A673 (cell line): ENCODE data around the gene INAFM2. TPM values are rescaled to one million over a fixed set of nuclear protein-coding genes. Genes with fewer than 3 reads are reported as not detected.

Experiments used
- BruUV-seq: library from RNA; stranded (reverse); fragments of 400-500 nt; replicated peaks from 2 replicates; lab custom pipeline; 2021; lab: Mats Ljungman, UMichigan
- CTCF ChIA-PET: fragments of 300-600 bp; sonication (Branson Sonifier 250); formaldehyde crosslinking; loops from one replicate; lab custom pipeline; 2022; ENCODE audit warnings: antibody characterized with exemption; lab: Charles Lee
- POLR2A ChIA-PET: fragments of 300-600 bp; sonication (Branson Sonifier 250); formaldehyde crosslinking; loops from one replicate; lab custom pipeline; 2022; ENCODE audit warnings: antibody characterized with exemption; ENCODE audit not compliant: low non-redundant PET; lab: Charles Lee
- DNase-seq: peaks from one replicate; pipeline ENCODE4 v3.0.0-alpha.2; 2015; ENCODE audit warnings: low spot score
- H3K27ac ChIP-seq: fragments of 200-600 bp; sonication (generic); 2 replicates; pipeline ENCODE4 v1.5.1; 2016; ENCODE audit warnings: mixed run types, low read depth, mild to moderate bottlenecking, mixed read lengths, antibody characterized with exemption, low read length; ENCODE audit not compliant: poor library complexity, severe bottlenecking
- H3K27me3 ChIP-seq: fragments of 200-600 bp; sonication (generic); replicated peaks from 2 replicates; pipeline ENCODE4 v1.6.1; 2017; ENCODE audit warnings: mixed run types, low read depth, mild to moderate bottlenecking, mixed read lengths, antibody characterized with exemption, low read length; ENCODE audit not compliant: insufficient read depth, poor library complexity
- H3K36me3 ChIP-seq: fragments of 200-600 bp; sonication (generic); 2 replicates; pipeline ENCODE4 v1.6.1; 2016; ENCODE audit warnings: mixed run types, mild to moderate bottlenecking, mixed read lengths, antibody characterized with exemption, low read length; ENCODE audit not compliant: insufficient read depth, poor library complexity, severe bottlenecking
- H3K4me1 ChIP-seq: fragments of 200-600 bp; sonication (generic); 2 replicates; pipeline ENCODE4 v1.6.1; 2017; ENCODE audit warnings: mixed run types, mild to moderate bottlenecking, mixed read lengths, antibody characterized with exemption, low read length; ENCODE audit not compliant: insufficient read depth, poor library complexity, severe bottlenecking
- H3K4me3 ChIP-seq: fragments of 200-600 bp; sonication (generic); 2 replicates; pipeline ENCODE4 v1.5.1; 2016; ENCODE audit warnings: low read depth, mixed run types, mild to moderate bottlenecking, mixed read lengths, low read length; ENCODE audit not compliant: poor library complexity, severe bottlenecking
- H3K9me3 ChIP-seq: fragments of 200-600 bp; sonication (generic); 2 replicates; pipeline ENCODE4 v1.6.1; 2016; ENCODE audit warnings: mixed run types, low read depth, mild to moderate bottlenecking, mixed read lengths, antibody characterized with exemption, low read length; ENCODE audit not compliant: poor library complexity, severe bottlenecking
- CTCF ChIP-seq: fragments of 300-800, 200-600 bp; sonication (generic); conservative IDR thresholded peaks from 2 replicates; pipeline ENCODE4 v1.5.1; 2017; ENCODE audit warnings: low read depth, mild to moderate bottlenecking, antibody characterized with exemption, low read length, moderate library complexity, mixed read lengths
- EZH2 ChIP-seq: fragments of 200-600 bp; sonication (generic); IDR thresholded peaks from 2 replicates; pipeline ENCODE4 v1.6.1; 2017; ENCODE audit warnings: borderline replicate concordance, low read depth, mild to moderate bottlenecking, mixed read lengths, antibody characterized with exemption, low read length; ENCODE audit not compliant: poor library complexity, severe bottlenecking
- intact Hi-C: fragments of 100-400 bp; cut with micrococcal nuclease; formaldehyde crosslinking; loops from one replicate; pipeline ENCODE4 v1.10.0; 2022; ENCODE audit not compliant: unreplicated experiment
- total RNA-seq: library from RNA; stranded (reverse); gene quantifications from 2 replicates; pipeline ENCODE4 v1.2.3, GENCODE V29; 2021

Gene INAFM2
- total RNA-seq, 1 experiment from 2014 or later, result 14.5 TPM

- DNase-seq, result no peak
- intact Hi-C loops, result no loop called here
- Histone ChIP-seq H3K27me3 (no peaks in the 10 kb centered on the region), H3K4me3 (peak overlapping the region; percentile 60), H3K36me3 (no peaks in the 10 kb centered on the region), H3K9me3 (no peaks in the 10 kb centered on the region), H3K27ac (peak overlapping the region; percentile 41), H3K4me1 (peaks cover 47% of the 10 kb centered on the region)
- CTCF ChIA-PET, result interaction anchor here (0.6 to 1.2 kb wide), 3 partner anchors 16 to 158 kb away, joined by 4 to 7 read pairs (median 4); partner anchors contain the start of gene CCDC9B
- TF ChIP-seq CTCF (no peak), EZH2 (no peak)
- POLR2A ChIA-PET, result no interaction called here
- no TSS peak for BruUV-seq
These were observed 753 bp downstream of the INAFM2 start for GRCh38 chr15:40323953-40324937.

- no peak for TF ChIP-seq CTCF
- TF ChIP-seq EZH2, result no peak
- intact Hi-C loops, result no loop called here
- Histone ChIP-seq H3K4me1 (peaks cover 47% of the 10 kb centered on the region), H3K9me3 (no peaks in the 10 kb centered on the region), H3K27me3 (no peaks in the 10 kb centered on the region), H3K36me3 (no peaks in the 10 kb centered on the region), H3K27ac (no peak overlapping the region), H3K4me3 (peak overlapping the region; percentile 60)
- ChIA-PET POLR2A (interaction anchor here (0.6 kb wide), 1 partner anchor 228 kb away, joined by 3 read pairs; no protein-coding TSS in a partner anchor), CTCF (interaction anchor here (0.8 to 1.2 kb wide), 2 partner anchors 15 to 51 kb away, joined by 4 read pairs; partner anchors contain the start of gene CCDC9B)
- DNase-seq, result no peak
- BruUV-seq, result no TSS peak
These were observed 1.7 kb downstream of the INAFM2 start for GRCh38 chr15:40325188-40325587.

- Histone ChIP-seq H3K27ac (no peak overlapping the region), H3K4me3 (no peak overlapping the region), H3K4me1 (peaks cover 44% of the 10 kb centered on the region), H3K36me3 (no peaks in the 10 kb centered on the region), H3K27me3 (no peaks in the 10 kb centered on the region), H3K9me3 (no peaks in the 10 kb centered on the region)
- POLR2A ChIA-PET, result no interaction called here
- intact Hi-C loops, result no loop called here
- TSS peak; percentile 41 for BruUV-seq
- CTCF ChIA-PET, result interaction anchor here (1.2 kb wide), 2 partner anchors 19 to 52 kb away, joined by 3 to 4 read pairs; no protein-coding TSS in a partner anchor
- no peak for TF ChIP-seq CTCF
- TF ChIP-seq EZH2, result no peak
- no peak for DNase-seq
These were observed 2.2 kb downstream of the INAFM2 start for GRCh38 chr15:40325700-40326099.
